ENCODE results near the gene UHRF2. TPM values are rescaled to one million over a fixed set of nuclear protein-coding genes. Genes with fewer than 3 reads are reported as not detected.

The UHRF2 gene
- total RNA-seq, 4 donors from 2014 or later: 44.1 to 142 (median 59.2) TPM

DNA sequence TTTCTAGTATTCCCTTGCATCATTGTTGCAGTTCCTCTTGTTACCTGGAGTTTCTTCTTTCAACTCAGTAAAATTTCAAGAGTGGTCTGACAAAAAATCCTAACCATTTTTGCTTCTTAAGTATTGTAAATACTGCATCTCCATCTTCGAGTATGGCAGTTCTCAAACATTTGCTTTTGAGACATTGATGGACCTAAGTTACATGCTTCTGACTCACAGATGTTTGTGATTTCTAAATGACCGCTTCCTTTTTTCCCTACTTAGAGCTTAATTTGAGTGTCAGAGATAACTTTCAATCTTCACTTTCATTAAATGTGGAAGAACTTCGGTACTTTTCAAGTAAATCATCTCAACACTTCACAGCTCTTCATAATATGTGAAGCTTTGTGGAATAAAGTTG, 4.2 kb downstream of the UHRF2 start:
- no peaks in the 10 kb centered on the region for H3K9me3 ChIP-seq
- H3K36me3 ChIP-seq: peaks cover 0 to 7% (median 0%) of the 10 kb centered on the region in 3 donors
- no peak overlapping the region for H3K27ac ChIP-seq
- no peak overlapping the region for H3K4me3 ChIP-seq
- H3K4me1 ChIP-seq: peaks cover 0 to 15% (median 2%) of the 10 kb centered on the region in 4 donors
- TF ChIP-seq CTCF (IDR thresholded peaks at IDR 0.05) (no peak), POLR2A (IDR thresholded peaks at IDR 0.05) (no peak)
- H3K27me3 ChIP-seq: no peaks in the 10 kb centered on the region
- no peak for DNase-seq

DNA sequence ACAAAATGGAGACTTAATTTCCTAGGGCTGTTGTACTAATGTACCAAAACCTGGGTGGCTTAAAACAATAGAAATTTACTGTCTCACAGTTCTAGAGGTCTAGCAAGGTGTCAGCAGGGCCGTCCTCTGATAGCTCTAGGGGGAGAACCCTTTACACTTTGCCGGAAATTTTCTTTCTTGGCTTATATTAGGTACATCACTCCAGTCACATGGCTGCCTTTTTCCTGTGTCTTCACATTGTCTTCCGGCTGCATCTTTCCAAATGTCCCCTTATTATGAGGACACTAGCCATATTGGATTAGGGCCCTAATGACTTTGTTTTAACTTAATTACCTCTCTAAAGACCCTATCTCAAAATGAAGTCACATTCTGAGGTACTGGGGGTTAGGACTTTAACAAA, 5.8 kb downstream of the UHRF2 start:
- Histone ChIP-seq H3K9me3 (no peaks in the 10 kb centered on the region), H3K4me3 (no peak overlapping the region), H3K27ac (no peak overlapping the region), H3K36me3 (peaks cover 0 to 10% (median 0%) of the 10 kb centered on the region in 3 donors), H3K4me1 (peaks cover 0 to 11% (median 2%) of the 10 kb centered on the region in 4 donors), H3K27me3 (no peaks in the 10 kb centered on the region)
- DNase-seq: no peak
- TF ChIP-seq CTCF (IDR thresholded peaks at IDR 0.05): no peak
- no peak for TF ChIP-seq POLR2A (IDR thresholded peaks at IDR 0.05)

GRCh38 chr9:6424940-6425339, 11.9 kb downstream of the UHRF2 start:
- Histone ChIP-seq H3K4me1 (peaks cover 0 to 6% (median 0%) of the 10 kb centered on the region in 4 donors), H3K9me3 (no peaks in the 10 kb centered on the region), H3K27ac (no peak overlapping the region), H3K4me3 (no peak overlapping the region), H3K36me3 (peaks cover 0 to 10% (median 0%) of the 10 kb centered on the region in 3 donors), H3K27me3 (no peaks in the 10 kb centered on the region)
- TF ChIP-seq POLR2A (IDR thresholded peaks at IDR 0.05) (no peak), CTCF (IDR thresholded peaks at IDR 0.05) (no peak)
- no peak for DNase-seq

DNA sequence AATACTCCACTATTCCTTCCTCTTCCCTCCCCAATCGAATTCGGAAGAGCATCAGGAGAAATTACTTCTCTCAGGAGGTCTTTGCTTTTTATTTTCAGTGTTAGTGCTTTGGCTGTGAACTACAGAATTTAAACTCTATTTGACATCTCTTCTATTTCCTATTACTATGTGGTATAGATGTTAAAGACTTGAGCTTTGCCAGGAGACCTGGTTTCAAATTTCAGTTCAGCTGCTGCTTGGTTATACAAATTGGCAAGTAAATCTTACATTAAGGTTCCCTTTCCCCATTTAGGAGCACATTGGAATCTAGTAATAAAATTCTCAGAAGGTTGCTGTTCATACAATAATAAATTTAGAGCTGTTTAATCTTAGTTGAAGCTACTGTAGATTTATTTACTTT, 13.1 kb downstream of the UHRF2 start:
- no peaks in the 10 kb centered on the region for H3K27me3 ChIP-seq
- no peak for DNase-seq
- TF ChIP-seq POLR2A (IDR thresholded peaks at IDR 0.05) (no peak), CTCF (IDR thresholded peaks at IDR 0.05) (no peak)
- H3K36me3 ChIP-seq: peaks cover 0 to 10% (median 0%) of the 10 kb centered on the region in 3 donors
- H3K9me3 ChIP-seq: no peaks in the 10 kb centered on the region
- peaks cover 0 to 7% (median 3%) of the 10 kb centered on the region in 4 donors for H3K4me1 ChIP-seq
- no peak overlapping the region for H3K4me3 ChIP-seq
- H3K27ac ChIP-seq: no peak overlapping the region

DNA sequence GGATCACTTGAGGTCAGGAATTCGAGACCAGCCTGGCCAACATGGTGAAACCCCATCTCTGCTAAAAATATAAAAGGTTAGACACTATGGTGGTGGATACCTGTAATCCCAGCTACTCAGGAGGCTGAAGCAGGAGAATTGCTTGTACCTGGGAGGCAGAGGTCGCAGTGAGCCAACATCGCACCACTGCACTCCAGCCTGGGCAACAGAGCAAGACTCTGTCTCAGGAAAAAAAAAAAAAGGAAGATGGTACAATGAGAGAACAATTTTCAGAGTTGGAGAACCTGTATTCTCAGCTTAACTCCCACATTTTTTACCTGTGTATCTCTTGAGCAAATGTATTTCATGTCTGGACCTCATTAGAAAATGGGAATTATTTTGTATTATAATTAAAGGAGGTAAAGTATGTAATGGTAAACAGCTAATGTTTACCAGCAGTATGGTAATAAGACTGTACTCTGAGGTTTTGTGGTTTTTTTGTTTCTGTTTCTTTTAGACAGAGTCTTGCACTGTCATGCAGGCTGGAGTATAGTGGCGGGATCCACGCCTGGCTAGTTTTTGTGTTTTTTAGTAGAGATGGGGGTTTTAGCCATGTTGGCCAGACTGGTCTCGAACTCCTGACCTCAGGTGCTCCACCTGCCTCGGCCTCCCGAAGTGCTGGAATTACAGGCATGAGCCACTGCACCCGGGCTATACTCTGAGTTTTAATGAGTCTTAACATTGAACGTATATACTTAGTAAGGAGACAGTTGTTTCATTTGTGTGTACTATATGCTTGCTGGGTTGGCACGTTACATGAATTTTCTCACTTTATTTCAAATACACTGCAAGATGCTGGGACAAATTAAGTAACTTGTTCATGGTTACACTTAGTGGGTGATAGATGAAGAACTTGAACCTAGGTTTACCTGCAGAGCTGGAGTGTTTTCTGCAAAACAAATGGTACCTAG, 16.2 kb downstream of the UHRF2 start:
- TF ChIP-seq CTCF (IDR thresholded peaks at IDR 0.05) (no peak), POLR2A (IDR thresholded peaks at IDR 0.05) (no peak)
- H3K4me1 ChIP-seq: peaks cover 0 to 8% (median 4%) of the 10 kb centered on the region in 4 donors
- H3K36me3 ChIP-seq: peaks cover 0 to under 1% (median 0%) of the 10 kb centered on the region in 3 donors
- H3K4me3 ChIP-seq: no peak overlapping the region
- no peaks in the 10 kb centered on the region for H3K9me3 ChIP-seq
- no peaks in the 10 kb centered on the region for H3K27me3 ChIP-seq
- peak overlapping the region in 3 of 4 donors; percentile 3 to 61 (median 23) for H3K27ac ChIP-seq
- DNase-seq: peak in 2 of 3 donors; percentile 60 to 64

Measured in Peyer's patch (tissue), 4 donors.